Activated T-cell treated with anti-CD3 and anti-CD28 coated beads, Interleukin-2, amount 50 U/mL, for 72 hours (primary cell): ENCODE results near the gene DLGAP3. TPM values are rescaled to one million over a fixed set of nuclear protein-coding genes. Genes with fewer than 3 reads are reported as not detected.
"Not testable (repeated sequence)": the region's sequence is repeated elsewhere in the genome, so short reads cannot be mapped to it uniquely, and the experiment has no call there.

Experiments
- ATAC-seq, 2 donors: fragments of 150-1000 bp; cut with Tn5 transposase; replicated peaks in 1 of 2; 2 replicates each; pipeline ENCODE4 v1.10.0; 2021; ENCODE audit warnings: moderate library complexity in 2 of 2, mild to moderate bottlenecking in 1 of 2
- DNase-seq, 2 donors: peaks; one replicate each; pipeline ENCODE4 v3.0.0; 2021 to 2022; ENCODE audit warnings: mixed read lengths in 1 of 2
- H3K27ac Mint-ChIP-seq: one replicate; pipeline ENCODE4 v1.8.0; 2022; ENCODE audit warnings: mild to moderate bottlenecking, moderate library complexity, mixed read lengths
- H3K27me3 Mint-ChIP-seq: one replicate; pipeline ENCODE4 v1.8.0; 2022; ENCODE audit warnings: low read depth, mixed read lengths
- H3K36me3 Mint-ChIP-seq, 2 donors: one replicate each; pipeline ENCODE4 v1.8.0; 2022; ENCODE audit warnings: mixed read lengths in 2 of 2, mild to moderate bottlenecking in 1 of 2; ENCODE audit not compliant: insufficient read depth in 2 of 2
- H3K4me1 Mint-ChIP-seq: one replicate; pipeline ENCODE4 v1.8.0; 2022; ENCODE audit warnings: low read depth, mixed read lengths
- H3K4me3 Mint-ChIP-seq, 2 donors: one replicate each; pipeline ENCODE4 v1.8.0; 2022; ENCODE audit warnings: mild to moderate bottlenecking in 2 of 2, mixed read lengths in 2 of 2, moderate library complexity in 2 of 2
- H3K9me3 Mint-ChIP-seq, 2 donors: one replicate each; pipeline ENCODE4 v1.8.0; 2022; ENCODE audit warnings: mixed read lengths in 2 of 2
- total RNA-seq, 2 donors: library from RNA; stranded (reverse); gene quantifications; one replicate each; pipeline ENCODE4 v1.2.3, GENCODE V29; 2022

The DLGAP3 gene, protein sequence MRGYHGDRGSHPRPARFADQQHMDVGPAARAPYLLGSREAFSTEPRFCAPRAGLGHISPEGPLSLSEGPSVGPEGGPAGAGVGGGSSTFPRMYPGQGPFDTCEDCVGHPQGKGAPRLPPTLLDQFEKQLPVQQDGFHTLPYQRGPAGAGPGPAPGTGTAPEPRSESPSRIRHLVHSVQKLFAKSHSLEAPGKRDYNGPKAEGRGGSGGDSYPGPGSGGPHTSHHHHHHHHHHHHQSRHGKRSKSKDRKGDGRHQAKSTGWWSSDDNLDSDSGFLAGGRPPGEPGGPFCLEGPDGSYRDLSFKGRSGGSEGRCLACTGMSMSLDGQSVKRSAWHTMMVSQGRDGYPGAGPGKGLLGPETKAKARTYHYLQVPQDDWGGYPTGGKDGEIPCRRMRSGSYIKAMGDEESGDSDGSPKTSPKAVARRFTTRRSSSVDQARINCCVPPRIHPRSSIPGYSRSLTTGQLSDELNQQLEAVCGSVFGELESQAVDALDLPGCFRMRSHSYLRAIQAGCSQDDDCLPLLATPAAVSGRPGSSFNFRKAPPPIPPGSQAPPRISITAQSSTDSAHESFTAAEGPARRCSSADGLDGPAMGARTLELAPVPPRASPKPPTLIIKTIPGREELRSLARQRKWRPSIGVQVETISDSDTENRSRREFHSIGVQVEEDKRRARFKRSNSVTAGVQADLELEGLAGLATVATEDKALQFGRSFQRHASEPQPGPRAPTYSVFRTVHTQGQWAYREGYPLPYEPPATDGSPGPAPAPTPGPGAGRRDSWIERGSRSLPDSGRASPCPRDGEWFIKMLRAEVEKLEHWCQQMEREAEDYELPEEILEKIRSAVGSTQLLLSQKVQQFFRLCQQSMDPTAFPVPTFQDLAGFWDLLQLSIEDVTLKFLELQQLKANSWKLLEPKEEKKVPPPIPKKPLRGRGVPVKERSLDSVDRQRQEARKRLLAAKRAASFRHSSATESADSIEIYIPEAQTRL
- 1 to 10 TPM; 1.4 to 1.8 TPM for total RNA-seq

DNA sequence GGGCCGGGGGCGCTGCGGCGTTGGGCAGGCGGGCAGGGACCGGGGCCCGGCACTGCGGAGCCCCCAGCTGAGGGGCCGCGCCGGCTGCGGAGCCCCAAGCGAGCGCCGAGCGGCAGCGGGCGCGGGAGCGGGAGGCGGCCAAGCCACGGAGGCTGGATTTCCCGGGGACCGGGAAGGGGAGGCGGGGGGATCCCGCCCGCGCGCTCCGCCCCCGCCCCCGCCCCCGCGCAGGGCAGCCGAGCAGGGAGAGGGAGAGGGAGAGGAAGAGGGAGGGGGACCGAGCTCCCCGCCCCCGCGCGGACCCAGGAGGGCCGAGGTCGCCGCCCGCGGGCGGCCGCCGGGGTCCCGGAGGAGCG lies at the start of gene DLGAP3:
Gene DLGAP3, minus strand, starts transcription at position 154 of the 356 bp plus-strand sequence. CDS start 24,267 bp downstream, outside the sequence.
- DNase-seq (peak in 1 of 2 donors; percentile 6), ATAC-seq (peak; percentile 18 to 34)
- peak within 1 kb of the TSS; percentile 11 for H3K27ac Mint-ChIP-seq
- H3K36me3 Mint-ChIP-seq, result peaks cover 5% of the 10 kb centered on the region in 2 donors
- no peaks in the 10 kb centered on the region for H3K9me3 Mint-ChIP-seq
- H3K27me3 Mint-ChIP-seq, result peaks cover 62% of the 10 kb centered on the region
- peak within 1 kb of the TSS; percentile 76 to 91 for H3K4me3 Mint-ChIP-seq
- peaks cover 9% of the 10 kb centered on the region for H3K4me1 Mint-ChIP-seq

DNA sequence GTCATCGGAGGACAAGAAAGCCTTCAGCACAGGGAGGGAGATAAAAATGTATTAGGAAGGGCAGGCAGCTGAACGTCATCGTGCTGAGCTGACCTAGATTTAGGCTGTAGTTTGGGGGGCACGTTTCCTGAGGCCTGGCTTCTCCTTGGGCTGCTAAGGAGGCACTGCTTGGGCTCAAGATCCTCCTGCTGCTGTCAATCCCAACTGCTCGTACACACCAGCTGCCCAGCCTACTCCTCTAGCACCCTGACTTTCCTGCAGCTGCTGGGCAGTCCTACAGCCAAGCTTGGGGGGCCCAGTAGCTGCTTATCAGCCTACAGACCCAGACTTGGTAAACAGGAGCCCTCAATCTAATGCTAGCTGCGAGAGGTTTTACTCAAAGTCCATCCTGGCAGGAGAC lies 49.5 kb upstream of the DLGAP3 start:
- ATAC-seq (no peak), DNase-seq (no peak)
- Mint-ChIP-seq H3K36me3 (peaks cover 3 to 4% of the 10 kb centered on the region in 2 donors), H3K4me3 (no peak overlapping the region), H3K4me1 (peaks cover 14% of the 10 kb centered on the region), H3K27ac (no peak overlapping the region), H3K27me3 (no peaks in the 10 kb centered on the region), H3K9me3 (no peaks in the 10 kb centered on the region)

DNA sequence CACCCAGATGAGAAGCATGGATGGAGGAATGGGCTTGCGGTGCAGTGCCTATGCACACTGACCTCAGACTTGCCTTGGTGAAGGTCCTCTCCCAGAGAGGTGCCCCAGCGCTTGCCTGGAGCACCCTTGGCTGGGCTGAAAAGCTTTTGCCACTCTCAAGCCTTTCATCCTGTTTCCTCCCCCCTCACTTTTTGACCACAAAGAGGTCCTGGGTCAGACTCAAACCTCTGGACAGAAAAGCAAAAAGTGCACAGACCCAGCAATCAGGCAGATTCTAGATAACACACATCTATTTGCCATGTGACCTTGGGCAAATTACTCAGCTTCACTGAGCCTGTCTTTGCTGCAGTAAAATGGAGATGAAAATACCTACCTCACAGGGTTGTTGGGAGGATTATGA lies 48.4 kb upstream of the DLGAP3 start:
- Mint-ChIP-seq H3K36me3 (peaks cover 3 to 4% of the 10 kb centered on the region in 2 donors), H3K27me3 (no peaks in the 10 kb centered on the region), H3K9me3 (no peaks in the 10 kb centered on the region), H3K27ac (no peak overlapping the region), H3K4me3 (no peak overlapping the region), H3K4me1 (peaks cover 5% of the 10 kb centered on the region)
- ATAC-seq, result peak; percentile 7 to 24
- DNase-seq, result no peak

DNA sequence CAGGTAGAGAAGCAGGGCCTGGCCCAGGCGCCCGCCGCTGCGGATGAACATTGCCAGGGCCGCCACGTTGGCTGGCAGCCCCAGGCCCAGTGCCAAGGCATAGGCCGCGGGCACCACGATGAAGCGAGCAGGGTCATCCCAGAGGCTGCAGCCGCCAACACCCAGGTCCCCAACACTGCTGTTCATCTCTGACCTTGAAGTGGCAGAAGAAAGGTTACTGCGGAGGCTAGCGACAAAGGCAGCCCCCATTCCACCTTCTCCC lies 47.7 kb upstream of the DLGAP3 start:
- Mint-ChIP-seq H3K36me3 (peaks cover 1 to 4% of the 10 kb centered on the region in 2 donors), H3K27ac (no peak overlapping the region), H3K4me1 (no peaks in the 10 kb centered on the region), H3K4me3 (no peak overlapping the region), H3K9me3 (no peaks in the 10 kb centered on the region), H3K27me3 (no peaks in the 10 kb centered on the region)
- DNase-seq, result no peak
- ATAC-seq, result no peak

DNA sequence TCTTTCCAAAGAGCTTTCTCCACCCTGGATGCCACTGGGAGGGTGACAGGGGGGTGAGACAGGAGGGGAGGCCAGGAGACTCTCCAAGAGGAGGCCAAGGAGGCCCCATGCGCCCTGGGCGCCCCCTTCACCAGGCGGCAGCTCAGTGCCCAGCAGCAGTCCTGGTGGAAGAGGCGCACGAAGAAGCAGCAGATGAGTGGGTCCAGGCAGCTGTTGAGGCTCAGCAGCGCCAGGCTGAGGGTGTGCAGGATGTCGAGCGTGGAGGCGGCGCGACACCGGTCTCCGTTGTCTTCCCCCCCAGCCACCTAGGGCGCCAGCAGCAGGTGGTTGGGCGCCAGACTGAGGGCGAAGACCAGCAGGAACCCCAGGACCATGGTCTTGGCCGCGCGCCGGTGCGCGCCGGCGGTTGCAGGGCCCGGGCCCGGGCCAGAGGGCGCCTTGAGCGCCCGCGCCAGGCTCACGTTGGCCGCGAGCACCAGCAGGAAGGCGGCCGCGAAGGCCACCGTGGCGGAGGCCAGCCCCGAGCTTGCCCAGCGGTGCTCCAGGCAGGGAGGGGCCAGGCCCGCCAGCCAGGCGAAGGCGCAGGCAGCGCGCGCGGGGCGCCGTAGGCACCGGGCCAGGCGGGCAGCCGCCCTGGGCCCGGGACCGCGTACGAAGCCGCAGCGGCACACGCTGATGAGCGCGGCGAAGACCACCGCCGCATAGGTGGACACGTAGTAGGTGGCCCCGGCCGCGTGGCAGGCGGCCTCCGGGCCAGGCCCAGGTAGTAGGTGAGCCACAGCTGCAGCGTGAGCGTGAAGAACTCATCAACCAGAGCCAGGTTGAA lies 47.1 kb upstream of the DLGAP3 start:
- no peak overlapping the region for H3K4me3 Mint-ChIP-seq
- H3K36me3 Mint-ChIP-seq, result peaks cover 1 to 4% of the 10 kb centered on the region in 2 donors
- no peaks in the 10 kb centered on the region for H3K27me3 Mint-ChIP-seq
- no peaks in the 10 kb centered on the region for H3K4me1 Mint-ChIP-seq
- H3K9me3 Mint-ChIP-seq, result no peaks in the 10 kb centered on the region
- ATAC-seq (no peak), DNase-seq (no peak)
- no peak overlapping the region for H3K27ac Mint-ChIP-seq

DNA sequence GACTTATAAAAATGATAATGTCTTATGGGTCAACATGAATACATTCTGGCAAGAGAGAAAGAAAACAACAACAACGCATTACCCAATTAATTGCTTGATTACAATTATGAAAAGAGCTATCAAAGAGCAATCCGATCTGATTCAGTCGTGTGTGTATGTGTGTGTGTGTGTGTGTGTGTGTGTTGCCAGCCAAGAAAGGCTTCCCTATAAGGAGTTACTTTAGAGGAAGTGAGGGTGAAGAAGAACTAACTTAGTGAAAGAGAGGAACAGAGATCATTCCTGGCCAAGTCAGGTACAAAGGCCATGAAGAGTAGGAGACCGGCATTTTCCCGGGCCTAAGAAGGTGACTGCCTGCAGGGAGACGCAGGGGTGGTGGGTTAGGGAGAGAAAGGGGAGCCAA lies 46.3 kb upstream of the DLGAP3 start:
- no peak for DNase-seq
- Mint-ChIP-seq H3K9me3 (peaks cover 0 to 2% of the 10 kb centered on the region in 2 donors), H3K4me1 (no peaks in the 10 kb centered on the region), H3K27ac (peak overlapping the region; percentile 2), H3K27me3 (no peaks in the 10 kb centered on the region), H3K4me3 (no peak overlapping the region), H3K36me3 (peaks cover 1 to 4% of the 10 kb centered on the region in 2 donors)
- ATAC-seq, result no peak

DNA sequence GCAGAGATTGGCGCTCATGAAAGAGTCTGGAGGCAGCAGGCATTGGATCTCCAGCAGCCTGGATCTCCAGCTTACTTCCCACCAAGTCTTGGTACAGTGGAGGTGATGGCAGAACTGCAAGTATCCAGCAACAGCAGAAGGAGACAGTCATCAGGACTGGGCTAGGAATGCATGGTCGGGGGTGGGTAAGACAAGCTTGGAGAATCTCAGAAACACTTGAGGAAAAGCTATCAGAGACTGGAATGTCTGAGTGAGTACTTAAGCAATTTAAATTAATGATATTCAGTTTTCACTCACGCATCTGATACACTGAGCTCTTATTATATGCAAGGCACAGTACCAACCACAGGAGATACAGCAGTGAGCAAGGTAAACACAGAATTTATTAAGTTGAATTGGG lies 45.9 kb upstream of the DLGAP3 start:
- Mint-ChIP-seq H3K9me3 (peaks cover 0 to 2% of the 10 kb centered on the region in 2 donors), H3K4me3 (no peak overlapping the region), H3K36me3 (peaks cover 1 to 4% of the 10 kb centered on the region in 2 donors), H3K4me1 (no peaks in the 10 kb centered on the region), H3K27me3 (no peaks in the 10 kb centered on the region), H3K27ac (peak overlapping the region; percentile 2)
- no peak for ATAC-seq
- no peak for DNase-seq

DNA sequence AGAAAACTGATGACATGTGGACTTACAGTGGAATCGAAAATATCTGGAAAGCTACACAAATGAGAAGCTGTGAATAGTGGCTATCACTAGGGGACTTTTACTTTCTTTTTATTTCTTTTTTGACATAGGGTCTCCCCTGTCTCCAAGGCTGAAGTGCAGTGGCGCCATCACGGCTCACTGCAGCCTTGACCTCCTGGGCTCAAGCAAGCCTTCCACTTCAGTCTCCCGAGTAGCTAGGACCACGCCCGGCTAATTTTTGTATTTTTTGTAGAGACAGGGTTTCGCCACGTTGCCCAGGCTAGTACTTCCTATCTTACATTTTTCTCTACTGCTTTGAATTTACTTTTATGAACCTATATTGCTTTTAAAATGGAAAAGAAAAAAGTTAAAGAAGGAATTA lies 45.2 kb upstream of the DLGAP3 start:
- H3K4me3 Mint-ChIP-seq, result no peak overlapping the region
- no peaks in the 10 kb centered on the region for H3K4me1 Mint-ChIP-seq
- no peaks in the 10 kb centered on the region for H3K27me3 Mint-ChIP-seq
- peaks cover 0 to 2% of the 10 kb centered on the region in 2 donors for H3K9me3 Mint-ChIP-seq
- peaks cover 1 to 4% of the 10 kb centered on the region in 2 donors for H3K36me3 Mint-ChIP-seq
- DNase-seq (no peak), ATAC-seq (no peak)
- no peak overlapping the region for H3K27ac Mint-ChIP-seq

DNA sequence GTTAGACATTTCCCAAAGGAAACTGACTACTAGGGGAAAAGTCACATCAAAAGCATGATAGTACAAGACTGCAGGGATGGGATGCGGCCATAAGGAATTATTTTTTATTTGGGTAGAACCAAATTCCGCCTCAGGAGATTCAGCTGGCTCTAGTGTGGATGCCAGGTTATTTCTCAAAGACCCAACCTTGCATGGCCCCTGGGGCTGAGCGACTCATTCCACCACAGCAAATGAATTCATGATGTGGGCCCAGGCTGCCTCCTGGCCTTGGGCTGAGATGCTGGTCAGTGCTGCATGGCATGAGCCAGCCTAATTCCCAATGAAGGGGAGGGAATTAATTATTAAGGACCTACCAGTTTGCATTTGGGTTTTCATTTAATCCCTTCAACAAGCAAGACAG lies 43.9 kb upstream of the DLGAP3 start:
- H3K9me3 Mint-ChIP-seq, result peaks cover 0 to 2% of the 10 kb centered on the region in 2 donors
- H3K36me3 Mint-ChIP-seq, result peaks cover 3 to 4% of the 10 kb centered on the region in 2 donors
- no peaks in the 10 kb centered on the region for H3K27me3 Mint-ChIP-seq
- DNase-seq (no peak), ATAC-seq (no peak)
- H3K4me1 Mint-ChIP-seq, result no peaks in the 10 kb centered on the region
- H3K4me3 Mint-ChIP-seq, result no peak overlapping the region
- H3K27ac Mint-ChIP-seq, result no peak overlapping the region

DNA sequence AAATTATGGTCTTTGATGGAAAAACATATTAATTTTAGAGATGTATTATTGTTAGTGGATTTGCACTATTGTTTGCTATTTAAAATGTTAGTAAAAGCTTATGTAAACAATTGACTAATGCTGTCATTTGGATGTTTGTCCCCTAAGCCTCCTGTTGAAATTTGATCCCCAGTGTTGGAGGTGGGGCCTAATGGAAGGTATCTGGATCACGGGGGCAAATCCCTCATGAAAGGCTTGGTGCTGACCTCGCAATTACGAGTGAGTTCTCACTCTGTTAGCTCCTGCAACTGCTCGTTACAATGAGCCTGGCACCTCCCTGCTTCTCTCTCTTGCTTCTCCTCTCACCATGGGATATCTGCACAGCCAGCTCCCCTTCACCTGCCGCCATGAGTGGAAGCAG lies 41.4 kb upstream of the DLGAP3 start:
- Mint-ChIP-seq H3K9me3 (peaks cover 0 to 2% of the 10 kb centered on the region in 2 donors), H3K27ac (no peak overlapping the region), H3K36me3 (peaks cover 2 to 3% of the 10 kb centered on the region in 2 donors), H3K4me1 (no peaks in the 10 kb centered on the region), H3K27me3 (no peaks in the 10 kb centered on the region), H3K4me3 (no peak overlapping the region)
- DNase-seq (no peak), ATAC-seq (no peak)

DNA sequence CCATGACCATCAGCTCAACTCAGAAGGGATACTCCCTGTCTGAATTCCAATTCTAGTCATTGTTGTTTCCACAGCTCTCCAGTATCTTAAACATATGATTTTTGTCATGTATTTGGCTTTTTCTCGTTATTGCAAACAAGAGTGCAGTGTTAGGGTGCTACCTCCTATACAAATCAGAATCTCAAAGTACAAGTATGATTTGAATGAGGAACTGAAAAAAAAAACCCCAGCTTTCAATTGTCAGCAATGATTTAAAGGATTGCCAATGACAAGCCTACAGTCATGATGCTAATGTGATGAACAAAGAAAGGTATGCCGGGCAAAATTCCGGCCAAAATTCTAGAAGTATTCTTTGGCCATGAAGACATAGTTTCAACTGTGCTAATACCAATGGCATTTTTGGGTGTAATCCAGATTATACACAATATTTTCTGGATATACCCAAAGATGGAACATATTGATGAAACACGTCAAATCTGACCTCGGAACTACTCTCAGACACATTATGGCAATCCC lies 40.8 kb upstream of the DLGAP3 start:
- H3K27ac Mint-ChIP-seq, result no peak overlapping the region
- DNase-seq (no peak), ATAC-seq (no peak)
- peaks cover 0 to 1% of the 10 kb centered on the region in 2 donors for H3K36me3 Mint-ChIP-seq
- H3K4me3 Mint-ChIP-seq, result no peak overlapping the region
- no peaks in the 10 kb centered on the region for H3K27me3 Mint-ChIP-seq
- no peaks in the 10 kb centered on the region for H3K4me1 Mint-ChIP-seq
- H3K9me3 Mint-ChIP-seq, result peaks cover 0 to 2% of the 10 kb centered on the region in 2 donors

DNA sequence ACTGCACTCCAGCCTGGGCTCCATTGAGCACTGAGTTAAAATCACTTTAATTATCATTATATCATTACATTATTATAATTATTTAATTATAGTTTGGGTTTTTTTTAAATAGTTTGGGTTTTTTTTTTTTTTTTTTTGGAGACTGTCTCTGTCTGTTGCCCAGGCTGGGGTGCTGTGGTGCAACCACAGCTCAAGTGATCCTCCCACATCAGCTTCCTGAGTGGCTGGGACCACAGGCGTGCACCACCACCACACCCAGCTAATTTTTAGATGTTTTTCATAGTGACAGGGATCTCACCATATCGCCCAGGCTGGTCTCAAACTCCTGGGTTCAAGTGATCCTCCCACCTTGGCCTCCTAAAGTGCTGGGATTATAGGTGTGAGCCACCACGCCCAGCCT lies 38.8 kb upstream of the DLGAP3 start:
- not testable (repeated sequence) for H3K27ac Mint-ChIP-seq, H3K4me3 Mint-ChIP-seq, H3K36me3 Mint-ChIP-seq, H3K9me3 Mint-ChIP-seq, DNase-seq, ATAC-seq, H3K27me3 Mint-ChIP-seq, H3K4me1 Mint-ChIP-seq
